ENCODE results near the gene NFATC4.

GRCh38 chr14:24351517-24351916, 16.5 kb upstream of the NFATC4 start:
- TF ChIP-seq CTCF (IDR thresholded peaks at IDR 0.05), result no peak
- no peak for TF ChIP-seq EZH2 (IDR thresholded peaks at IDR 0.05; ENCODE audit: borderline replicate concordance, insufficient read depth, low read depth, low read length, poor library complexity, severe bottlenecking)

Measured in B cell (primary cell).